ENCODE results near the gene TJAP1. TPM values are rescaled to one million over a fixed set of nuclear protein-coding genes. Genes with fewer than 3 reads are reported as not detected.

Gene TJAP1
- total RNA-seq, 1 donor = 13.4 TPM

- no peak for DNase-seq (ENCODE audit: low read depth)
- no peak for TF ChIP-seq CTCF (IDR thresholded peaks at IDR 0.05; ENCODE audit: insufficient read depth, low read depth, low read length)
- no peak overlapping the region for H3K4me3 ChIP-seq (ENCODE audit: low read depth, low read length)
These were observed 1.9 kb upstream of the TJAP1 start for GRCh38 chr6:43475516-43475915.

DNA sequence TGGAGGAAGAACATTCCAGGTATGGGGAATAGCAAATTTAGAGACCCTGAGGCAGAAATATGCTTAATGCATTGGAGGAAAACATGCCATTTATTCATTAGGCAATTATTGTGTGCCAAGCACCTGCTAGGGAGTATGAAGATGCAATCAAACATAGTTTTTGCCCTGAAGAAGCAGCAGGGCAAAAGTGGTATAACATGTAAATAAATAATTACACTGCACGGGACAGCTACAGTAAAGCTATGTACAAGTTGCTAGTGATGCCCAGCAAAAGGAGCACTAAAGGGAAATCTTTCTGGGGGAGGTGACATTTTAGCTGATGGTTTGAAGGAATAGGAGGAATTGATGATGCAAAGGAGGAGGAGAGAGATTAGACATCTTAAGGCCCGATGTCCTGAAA lies 624 bp upstream of the TJAP1 start:
- no peak for DNase-seq (ENCODE audit: low read depth)
- H3K4me3 ChIP-seq (ENCODE audit: low read depth, low read length) = peak overlapping the region; percentile 80
- TF ChIP-seq CTCF (IDR thresholded peaks at IDR 0.05; ENCODE audit: insufficient read depth, low read depth, low read length) = no peak

- no peak for TF ChIP-seq CTCF (IDR thresholded peaks at IDR 0.05; ENCODE audit: insufficient read depth, low read depth, low read length)
- DNase-seq (ENCODE audit: low read depth) = no peak
- peak overlapping the region; percentile 80 for H3K4me3 ChIP-seq (ENCODE audit: low read depth, low read length)
These were observed 620 bp downstream of the TJAP1 start for GRCh38 chr6:43478008-43478372.

GRCh38 chr6:43481075-43481474 lies 3.7 kb downstream of the TJAP1 start:
- H3K4me3 ChIP-seq (ENCODE audit: low read depth, low read length) = no peak overlapping the region
- DNase-seq (ENCODE audit: low read depth) = no peak
- no peak for TF ChIP-seq CTCF (IDR thresholded peaks at IDR 0.05; ENCODE audit: insufficient read depth, low read depth, low read length)

DNA sequence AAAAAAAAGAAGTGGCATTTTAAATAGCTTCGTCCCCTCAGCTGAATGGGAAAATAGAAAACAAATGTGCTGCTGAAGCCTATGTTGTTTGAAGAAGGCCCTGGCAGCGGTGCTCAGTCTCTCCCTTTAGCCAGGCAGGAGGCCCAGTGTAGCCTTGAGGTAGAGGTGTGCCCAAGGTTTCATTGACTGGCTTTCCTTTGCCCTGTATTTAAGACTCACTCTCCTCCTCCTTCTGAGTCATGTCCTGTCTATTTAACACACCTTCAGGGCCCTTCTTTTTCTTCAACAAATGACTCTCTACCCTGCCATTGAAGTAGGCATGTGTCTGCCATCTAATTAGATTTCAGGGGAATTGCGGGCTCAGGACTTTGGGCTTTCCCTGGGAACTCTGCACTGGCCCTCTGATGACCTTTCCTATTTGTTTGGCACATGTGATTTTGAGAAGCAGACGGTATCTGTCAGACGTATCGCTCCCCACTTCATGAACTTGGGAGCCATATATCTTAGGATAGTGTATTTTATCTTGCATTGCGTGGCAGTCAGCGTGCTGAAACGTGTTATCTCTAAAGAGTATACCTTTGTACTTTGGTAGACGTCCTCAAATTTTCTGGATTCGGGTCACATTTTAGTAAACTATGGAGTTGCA lies 4.3 kb downstream of the TJAP1 start:
- TF ChIP-seq CTCF (IDR thresholded peaks at IDR 0.05; ENCODE audit: insufficient read depth, low read depth, low read length) = no peak
- no peak overlapping the region for H3K4me3 ChIP-seq (ENCODE audit: low read depth, low read length)
- no peak for DNase-seq (ENCODE audit: low read depth)

DNA sequence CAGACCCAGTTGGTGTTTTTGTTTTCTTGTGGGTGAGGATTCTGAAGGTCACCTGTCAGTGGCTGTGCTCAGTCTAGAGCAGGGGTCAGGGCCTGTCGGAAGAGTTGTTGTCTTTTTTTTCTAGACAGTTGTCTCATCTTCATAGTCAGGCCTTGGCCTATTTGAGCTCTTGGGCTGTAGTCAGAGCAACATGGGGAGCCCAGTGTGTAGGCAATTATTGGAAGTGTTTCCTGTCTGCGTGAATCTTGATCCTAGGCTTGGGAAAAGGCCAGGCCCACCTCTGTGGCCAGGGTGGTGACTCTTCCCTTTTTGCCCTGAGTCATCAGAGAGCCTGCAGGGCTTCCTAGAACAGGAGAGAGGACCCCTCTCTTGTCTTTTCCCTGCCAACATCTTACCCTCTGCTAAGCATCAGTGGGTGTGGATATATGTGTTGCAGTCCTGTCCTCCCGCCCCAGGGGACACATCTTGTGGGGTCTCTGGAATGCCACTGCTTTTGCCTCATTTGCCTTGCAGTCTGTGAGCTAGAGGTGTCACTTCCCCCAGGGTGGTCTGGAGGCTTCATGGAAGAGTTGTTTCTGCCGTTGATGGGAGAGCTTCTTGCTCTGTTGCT lies 11.4 kb downstream of the TJAP1 start:
- TF ChIP-seq CTCF (IDR thresholded peaks at IDR 0.05; ENCODE audit: insufficient read depth, low read depth, low read length) = no peak
- DNase-seq (ENCODE audit: low read depth) = no peak
- no peak overlapping the region for H3K4me3 ChIP-seq (ENCODE audit: low read depth, low read length)
